Forelimb muscle (tissue), 1 donor: ENCODE measurements around the gene C10orf90. TPM values are rescaled to one million over a fixed set of nuclear protein-coding genes. Genes with fewer than 3 reads are reported as not detected.
"Not testable (repeated sequence)": the region's sequence is repeated elsewhere in the genome, so short reads cannot be mapped to it uniquely, and the experiment has no call there.

ENCODE experiments used
- DNase-seq: peaks from one replicate; pipeline ENCODE4 v3.0.0-alpha.2; 2013; ENCODE audit warnings: low read depth
- polyA plus RNA-seq: library from polyadenylated mRNA; unstranded; fragments of 120-200 nt; gene quantifications from one replicate; pipeline ENCODE4 v1.2.1, GENCODE V29; 2013; ENCODE audit not compliant: insufficient read length

The C10orf90 gene
- polyA plus RNA-seq, 1 donor, result 0.30 TPM

- no peak for DNase-seq
Measured at GRCh38 chr10:126391192-126391885, 279.2 kb downstream of the C10orf90 start.

GRCh38 chr10:126390324-126390723, 280.2 kb downstream of the C10orf90 start:
- no peak for DNase-seq

- peak; percentile 67 for DNase-seq
Measured at GRCh38 chr10:126387931-126388911, 282.3 kb downstream of the C10orf90 start, which contains the start of gene ADAM12. Gene ADAM12 (minus strand): TSS chr10:126388477. CDS start chr10:126388145, 332 bp downstream.

GRCh38 chr10:126387041-126387921, 283.2 kb downstream of the C10orf90 start:
- DNase-seq, result peak; percentile 46

- no peak for DNase-seq
Measured at GRCh38 chr10:126384269-126384873, 286.1 kb downstream of the C10orf90 start.

- DNase-seq, result no peak
Measured at GRCh38 chr10:126380352-126381076, 290.0 kb downstream of the C10orf90 start.

GRCh38 chr10:126379166-126379565, 291.3 kb downstream of the C10orf90 start:
- not testable (repeated sequence) for DNase-seq

GRCh38 chr10:126376956-126377355, 293.5 kb downstream of the C10orf90 start:
- no peak for DNase-seq

GRCh38 chr10:126375926-126376554, 294.5 kb downstream of the C10orf90 start:
- DNase-seq, result no peak

GRCh38 chr10:126375299-126375698, 295.2 kb downstream of the C10orf90 start:
- no peak for DNase-seq

Other genes with a start within 250 kb of the C10orf90 start
- gene DOCK1, start 234.7 kb upstream of the C10orf90 start, polyA plus RNA-seq, result 26.7 TPM